Left ventricle myocardium superior (tissue), 1 donor: Measurements from ENCODE around the gene RRAGC. TPM values are rescaled to one million over a fixed set of nuclear protein-coding genes. Genes with fewer than 3 reads are reported as not detected.

Experiments used
- ATAC-seq: fragments of 200-7000 bp; cut with Tn5 transposase; one replicate; pipeline ENCODE4 v1.9.1; 2020; ENCODE audit warnings: mild to moderate bottlenecking, moderate library complexity
- DNase-seq: peaks from one replicate; pipeline ENCODE4 v3.0.0-alpha.2; 2020
- intact Hi-C: fragments of 100-400 bp; cut with micrococcal nuclease; formaldehyde crosslinking; loops from one replicate; pipeline ENCODE4 v1.11.0; 2022
- long read RNA-seq: library from polyadenylated mRNA; unstranded; transcript quantifications from one replicate; pipeline ENCODE4 v2.0.0, GENCODE V29; 2021
- total RNA-seq: library from RNA; stranded (reverse); fragmentation: NEBNext Ultra II Directional; extraction: Animal tissue kit (Norgen Biotek cat#: 25700); gene quantifications from one replicate; pipeline ENCODE4 v1.2.1, GENCODE V29; 2021
- donor health status: DM: no; HTN: yes; CAD: no; lungs with severe emphysema.

Gene RRAGC
- total RNA-seq: 23.2 TPM
- long read RNA-seq, transcript RRAGC-201 (7 exons, 2,732 nt): major isoform, 42 of 48 reads
- long read RNA-seq, partial matches to known transcripts: 3 of 48 reads
- long read RNA-seq, other reads (novel, unspliced or antisense): 3 of 48 reads

GRCh38 chr1:38859561-38860453, at the start of gene RRAGC:
Gene RRAGC, minus strand, starts transcription at chr1:38859772. Its CDS starts 126 bp downstream, at chr1:38859646.
- intact Hi-C loops: no loop called here
- DNase-seq (peak; percentile 100), ATAC-seq (peak; percentile 96)

- intact Hi-C loops: no loop called here
These were observed 49.2 kb upstream of the RRAGC start for GRCh38 chr1:38908821-38909220.

GRCh38 chr1:38905985-38906384, 46.4 kb upstream of the RRAGC start:
- ATAC-seq (no peak), DNase-seq (no peak)
- intact Hi-C loops: no loop called here

More at GRCh38 chr1:38908821-38909220, 49.2 kb upstream of the RRAGC start:
- no peak for DNase-seq
- ATAC-seq: no peak

- DNase-seq (peak; percentile 34), ATAC-seq (peak; percentile 88)
- intact Hi-C loops: no loop called here
These were observed 40.0 kb upstream of the RRAGC start for GRCh38 chr1:38899560-38899959.

- DNase-seq (no peak), ATAC-seq (no peak)
These were observed 39.2 kb upstream of the RRAGC start for GRCh38 chr1:38898653-38899230.

GRCh38 chr1:38896169-38896568, 36.6 kb upstream of the RRAGC start:
- intact Hi-C loops: no loop called here
- no peak for ATAC-seq
- DNase-seq: no peak

More at GRCh38 chr1:38898653-38899230, 39.2 kb upstream of the RRAGC start:
- intact Hi-C loops: no loop called here

- DNase-seq (no peak), ATAC-seq (no peak)
- intact Hi-C loops: no loop called here
These were observed 33.4 kb upstream of the RRAGC start for GRCh38 chr1:38892976-38893375.

GRCh38 chr1:38891753-38892152, 32.2 kb upstream of the RRAGC start:
- DNase-seq: no peak
- no peak for ATAC-seq
- intact Hi-C loops: no loop called here

GRCh38 chr1:38889589-38889988, 30.0 kb upstream of the RRAGC start:
- intact Hi-C loops: no loop called here
- no peak for DNase-seq
- no peak for ATAC-seq

GRCh38 chr1:38888423-38889333, 29.1 kb upstream of the RRAGC start:
- no peak for ATAC-seq
- DNase-seq: no peak
- intact Hi-C loops: no loop called here

GRCh38 chr1:38885092-38885491, 25.5 kb upstream of the RRAGC start:
- intact Hi-C loops: no loop called here
- ATAC-seq (no peak), DNase-seq (no peak)

GRCh38 chr1:38881487-38881886, 21.9 kb upstream of the RRAGC start, which contains the start of gene GJA9:
Gene GJA9, minus strand, starts transcription at chr1:38881587. Its CDS starts 5,489 bp downstream, at chr1:38876098.
- DNase-seq (no peak), ATAC-seq (no peak)
- intact Hi-C loops: no loop called here

- no peak for ATAC-seq
- DNase-seq: no peak
- intact Hi-C loops: no loop called here
These were observed 16.2 kb upstream of the RRAGC start for GRCh38 chr1:38875811-38876210.

GRCh38 chr1:38873027-38873969, 13.7 kb upstream of the RRAGC start, which contains the start of gene MYCBP:
Gene MYCBP, minus strand, starts transcription at chr1:38873348. Its CDS starts 43 bp downstream, at chr1:38873305.
- DNase-seq (peak; percentile 96), ATAC-seq (peak; percentile 99)
- intact Hi-C loops: no loop called here

GRCh38 chr1:38872401-38873026, 12.9 kb upstream of the RRAGC start:
- no peak for ATAC-seq
- intact Hi-C loops: no loop called here
- peak; percentile 34 for DNase-seq

GRCh38 chr1:38870996-38871395, 11.4 kb upstream of the RRAGC start:
- no peak for DNase-seq
- intact Hi-C loops: no loop called here
- no peak for ATAC-seq

- ATAC-seq (no peak), DNase-seq (no peak)
- intact Hi-C loops: no loop called here
These were observed 7.6 kb upstream of the RRAGC start for GRCh38 chr1:38867208-38867607.
